ENCODE data around the gene MAGEC1. TPM values are rescaled to one million over a fixed set of nuclear protein-coding genes. Genes with fewer than 3 reads are reported as not detected.
"Not testable (repeated sequence)": the region's sequence is repeated elsewhere in the genome, so short reads cannot be mapped to it uniquely, and the experiment has no call there.

MAGEC1 gene
- total RNA-seq (not detected), polyA plus RNA-seq (not detected)
- long read RNA-seq, donor 1 = 0 reads
- long read RNA-seq, donor 2 = 0 reads

- Histone ChIP-seq H3K27me3 (ENCODE audit: control insufficient read depth in 1 of 2, insufficient read depth in 2 of 2, low read length in 1 of 2) (no peaks in the 10 kb centered on the region), H3K9me3 (ENCODE audit: control insufficient read depth, low read length) (no peaks in the 10 kb centered on the region), H3K4me1 (ENCODE audit: control insufficient read depth in 1 of 2, insufficient read depth in 2 of 2, low read length in 2 of 2) (no peaks in the 10 kb centered on the region), H3K4me3 (ENCODE audit: low read length in 2 of 2) (no peak within 1 kb of the TSS), H3K36me3 (ENCODE audit: control insufficient read depth in 1 of 2, insufficient read depth in 2 of 2, low read length in 1 of 2) (no peaks in the 10 kb centered on the region), H3K27ac (ENCODE audit: low read depth in 1 of 2, low read length in 2 of 2) (no peak within 1 kb of the TSS)
- ATAC-seq (ENCODE audit: low FRiP score) (no peak), DNase-seq (no peak)
- intact Hi-C loops (cut with DNase I) = no loop called here
- WGBS, 2 donors = 90 to 98% methylated on average over 24 to 25 of the region's 25 CpGs
These were observed at the start of gene MAGEC1 for GRCh38 chrX:141903400-141904155. TSS of gene MAGEC1 (plus strand) at chrX:141903894. CDS start at chrX:141905073, 1,179 bp downstream.

GRCh38 chrX:141857479-141857878 is 46.2 kb upstream of the MAGEC1 start:
- H3K4me3 ChIP-seq (ENCODE audit: low read length in 2 of 2) = no peak overlapping the region

DNA sequence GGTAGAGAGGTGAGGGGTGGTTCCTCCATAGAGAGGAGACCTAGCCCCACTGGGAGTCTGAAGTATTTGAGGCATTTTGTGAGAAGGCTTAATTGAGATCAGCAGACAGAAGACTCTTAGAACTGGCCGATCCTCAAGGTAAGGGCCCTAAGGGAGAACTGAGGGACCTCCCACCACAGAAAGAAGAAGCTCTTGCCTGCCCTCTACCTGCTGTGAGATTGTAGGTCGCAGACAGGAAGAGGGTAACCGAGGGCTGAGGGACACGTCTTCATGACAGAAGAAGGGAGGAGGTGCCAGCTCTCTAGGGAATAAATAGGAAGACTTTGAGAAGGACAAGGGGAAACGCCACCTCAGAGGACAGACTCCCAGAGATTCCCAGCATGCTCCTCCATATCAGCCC is 24.1 kb upstream of the MAGEC1 start:
- 51 to 79% methylated on average over 5 of the region's 5 CpGs for WGBS, 2 donors
- no peak for ATAC-seq (ENCODE audit: low FRiP score)
- intact Hi-C loops (cut with DNase I) = no loop called here

More at GRCh38 chrX:141857479-141857878, 46.2 kb upstream of the MAGEC1 start:
- 40 to 70% methylated on average over 3 of the region's 3 CpGs for WGBS, 2 donors
- DNase-seq (no peak), ATAC-seq (ENCODE audit: low FRiP score) (no peak)
- Histone ChIP-seq H3K27me3 (ENCODE audit: control insufficient read depth in 1 of 2, insufficient read depth in 2 of 2, low read length in 1 of 2) (no peaks in the 10 kb centered on the region), H3K27ac (ENCODE audit: low read depth in 1 of 2, low read length in 2 of 2) (no peak overlapping the region), H3K4me1 (ENCODE audit: control insufficient read depth in 1 of 2, insufficient read depth in 2 of 2, low read length in 2 of 2) (no peaks in the 10 kb centered on the region), H3K36me3 (ENCODE audit: control insufficient read depth in 1 of 2, insufficient read depth in 2 of 2, low read length in 1 of 2) (no peaks in the 10 kb centered on the region), H3K9me3 (ENCODE audit: control insufficient read depth, low read length) (no peaks in the 10 kb centered on the region)
- intact Hi-C loops (cut with DNase I) = no loop called here

GRCh38 chrX:141888811-141889210 is 14.9 kb upstream of the MAGEC1 start:
- H3K4me3 ChIP-seq (ENCODE audit: low read length in 2 of 2); H3K27ac ChIP-seq (ENCODE audit: low read depth in 1 of 2, low read length in 2 of 2); H3K4me1 ChIP-seq (ENCODE audit: control insufficient read depth in 1 of 2, insufficient read depth in 2 of 2, low read length in 2 of 2); H3K27me3 ChIP-seq (ENCODE audit: control insufficient read depth in 1 of 2, insufficient read depth in 2 of 2, low read length in 1 of 2); H3K36me3 ChIP-seq (ENCODE audit: control insufficient read depth in 1 of 2, insufficient read depth in 2 of 2, low read length in 1 of 2); ATAC-seq (ENCODE audit: low FRiP score); DNase-seq; H3K9me3 ChIP-seq (ENCODE audit: control insufficient read depth, low read length); intact Hi-C loops (cut with DNase I): not testable (repeated sequence)
- 62 to 82% methylated on average over 5 of the region's 5 CpGs for WGBS, 2 donors

More for the DNA sequence above, 24.1 kb upstream of the MAGEC1 start:
- H3K9me3 ChIP-seq (ENCODE audit: control insufficient read depth, low read length) = no peaks in the 10 kb centered on the region
- H3K4me3 ChIP-seq (ENCODE audit: low read length in 2 of 2) = no peak overlapping the region
- no peaks in the 10 kb centered on the region for H3K27me3 ChIP-seq (ENCODE audit: control insufficient read depth in 1 of 2, insufficient read depth in 2 of 2, low read length in 1 of 2)
- no peaks in the 10 kb centered on the region for H3K36me3 ChIP-seq (ENCODE audit: control insufficient read depth in 1 of 2, insufficient read depth in 2 of 2, low read length in 1 of 2)
- H3K27ac ChIP-seq (ENCODE audit: low read depth in 1 of 2, low read length in 2 of 2) = no peak overlapping the region
- no peak for DNase-seq
- no peaks in the 10 kb centered on the region for H3K4me1 ChIP-seq (ENCODE audit: control insufficient read depth in 1 of 2, insufficient read depth in 2 of 2, low read length in 2 of 2)

GRCh38 chrX:141894733-141895132 is 9.0 kb upstream of the MAGEC1 start:
- ATAC-seq (ENCODE audit: low FRiP score) = no peak
- no peaks in the 10 kb centered on the region for H3K4me1 ChIP-seq (ENCODE audit: control insufficient read depth in 1 of 2, insufficient read depth in 2 of 2, low read length in 2 of 2)
- WGBS, 2 donors = 75 to 95% methylated on average over 7 of the region's 7 CpGs

DNA sequence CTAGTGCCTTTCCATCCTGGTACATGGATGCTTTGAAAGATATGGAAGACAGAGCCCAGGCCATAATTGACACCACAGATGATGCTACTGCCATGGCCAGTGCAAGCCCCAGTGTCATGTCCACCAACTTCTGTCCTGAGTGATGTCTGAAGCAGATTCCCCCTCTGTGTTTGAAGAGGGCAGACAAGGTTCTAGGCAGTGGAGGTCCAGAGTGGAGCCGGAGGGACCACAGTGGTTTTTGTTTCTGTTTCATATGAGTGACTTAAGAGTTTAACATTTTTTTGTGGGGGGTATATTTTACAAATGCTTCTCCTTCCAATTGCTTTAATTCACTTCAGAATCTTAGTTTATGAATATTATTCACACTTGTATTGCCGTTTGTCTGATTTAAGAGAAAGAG is 6.0 kb upstream of the MAGEC1 start:
- intact Hi-C loops (cut with DNase I) = no loop called here
- ATAC-seq (ENCODE audit: low FRiP score) = no peak

More at GRCh38 chrX:141894733-141895132, 9.0 kb upstream of the MAGEC1 start:
- no peaks in the 10 kb centered on the region for H3K9me3 ChIP-seq (ENCODE audit: control insufficient read depth, low read length)
- H3K4me3 ChIP-seq (ENCODE audit: low read length in 2 of 2) = no peak overlapping the region
- H3K27ac ChIP-seq (ENCODE audit: low read depth in 1 of 2, low read length in 2 of 2) = no peak overlapping the region
- no peak for DNase-seq
- no peaks in the 10 kb centered on the region for H3K27me3 ChIP-seq (ENCODE audit: control insufficient read depth in 1 of 2, insufficient read depth in 2 of 2, low read length in 1 of 2)
- no peaks in the 10 kb centered on the region for H3K36me3 ChIP-seq (ENCODE audit: control insufficient read depth in 1 of 2, insufficient read depth in 2 of 2, low read length in 1 of 2)
- intact Hi-C loops (cut with DNase I) = no loop called here

DNA sequence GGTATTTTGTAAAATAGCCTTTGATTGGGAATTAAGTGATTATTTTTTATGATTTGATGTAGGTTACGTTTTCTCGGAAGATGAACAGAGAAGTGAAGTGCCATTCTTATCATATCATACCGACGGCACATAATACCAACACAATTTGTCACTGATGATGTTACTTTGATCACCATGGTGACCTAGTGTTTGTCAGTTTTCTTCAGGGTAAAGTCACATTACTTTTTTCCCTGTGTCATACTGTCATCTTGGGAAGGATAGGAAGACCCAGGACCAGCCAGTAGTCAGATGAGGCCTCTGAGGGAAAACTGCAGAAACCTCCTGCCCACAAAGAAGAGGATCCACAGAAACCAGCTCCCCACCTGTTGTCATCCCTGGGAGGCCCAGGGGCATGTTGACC is 1.3 kb upstream of the MAGEC1 start:
- intact Hi-C loops (cut with DNase I) = no loop called here
- Histone ChIP-seq H3K4me3 (ENCODE audit: low read length in 2 of 2) (no peak overlapping the region), H3K27me3 (ENCODE audit: control insufficient read depth in 1 of 2, insufficient read depth in 2 of 2, low read length in 1 of 2) (no peaks in the 10 kb centered on the region), H3K9me3 (ENCODE audit: control insufficient read depth, low read length) (no peaks in the 10 kb centered on the region), H3K4me1 (ENCODE audit: control insufficient read depth in 1 of 2, insufficient read depth in 2 of 2, low read length in 2 of 2) (no peaks in the 10 kb centered on the region), H3K27ac (ENCODE audit: low read depth in 1 of 2, low read length in 2 of 2) (no peak overlapping the region), H3K36me3 (ENCODE audit: control insufficient read depth in 1 of 2, insufficient read depth in 2 of 2, low read length in 1 of 2) (no peaks in the 10 kb centered on the region)
- WGBS, 2 donors = 56 to 88% methylated on average over 4 of the region's 4 CpGs
- DNase-seq = no peak
- no peak for ATAC-seq (ENCODE audit: low FRiP score)

More for the DNA sequence above, 6.0 kb upstream of the MAGEC1 start:
- DNase-seq = no peak
- 84 to 93% methylated on average over 2 of the region's 2 CpGs for WGBS, 2 donors
- Histone ChIP-seq H3K27ac (ENCODE audit: low read depth in 1 of 2, low read length in 2 of 2) (no peak overlapping the region), H3K27me3 (ENCODE audit: control insufficient read depth in 1 of 2, insufficient read depth in 2 of 2, low read length in 1 of 2) (no peaks in the 10 kb centered on the region), H3K4me3 (ENCODE audit: low read length in 2 of 2) (no peak overlapping the region), H3K4me1 (ENCODE audit: control insufficient read depth in 1 of 2, insufficient read depth in 2 of 2, low read length in 2 of 2) (no peaks in the 10 kb centered on the region), H3K36me3 (ENCODE audit: control insufficient read depth in 1 of 2, insufficient read depth in 2 of 2, low read length in 1 of 2) (no peaks in the 10 kb centered on the region), H3K9me3 (ENCODE audit: control insufficient read depth, low read length) (no peaks in the 10 kb centered on the region)

GRCh38 chrX:141904262-141904661 is 568 bp downstream of the MAGEC1 start:
- no peaks in the 10 kb centered on the region for H3K9me3 ChIP-seq (ENCODE audit: control insufficient read depth, low read length)
- WGBS, 2 donors = 83 to 94% methylated on average over 6 of the region's 6 CpGs
- no peak for ATAC-seq (ENCODE audit: low FRiP score)

GRCh38 chrX:141917801-141918200 is 14.1 kb downstream of the MAGEC1 start:
- Histone ChIP-seq H3K4me1 (ENCODE audit: control insufficient read depth in 1 of 2, insufficient read depth in 2 of 2, low read length in 2 of 2) (no peaks in the 10 kb centered on the region), H3K27me3 (ENCODE audit: control insufficient read depth in 1 of 2, insufficient read depth in 2 of 2, low read length in 1 of 2) (no peaks in the 10 kb centered on the region), H3K36me3 (ENCODE audit: control insufficient read depth in 1 of 2, insufficient read depth in 2 of 2, low read length in 1 of 2) (no peaks in the 10 kb centered on the region), H3K27ac (ENCODE audit: low read depth in 1 of 2, low read length in 2 of 2) (no peak overlapping the region), H3K9me3 (ENCODE audit: control insufficient read depth, low read length) (no peaks in the 10 kb centered on the region), H3K4me3 (ENCODE audit: low read length in 2 of 2) (no peak overlapping the region)
- no peak for DNase-seq
- intact Hi-C loops (cut with DNase I) = no loop called here
- ATAC-seq (ENCODE audit: low FRiP score) = no peak
- WGBS, 2 donors = 58 to 90% methylated on average over 3 of the region's 3 CpGs

More at GRCh38 chrX:141904262-141904661, 568 bp downstream of the MAGEC1 start:
- Histone ChIP-seq H3K27me3 (ENCODE audit: control insufficient read depth in 1 of 2, insufficient read depth in 2 of 2, low read length in 1 of 2) (no peaks in the 10 kb centered on the region), H3K36me3 (ENCODE audit: control insufficient read depth in 1 of 2, insufficient read depth in 2 of 2, low read length in 1 of 2) (no peaks in the 10 kb centered on the region), H3K4me1 (ENCODE audit: control insufficient read depth in 1 of 2, insufficient read depth in 2 of 2, low read length in 2 of 2) (no peaks in the 10 kb centered on the region), H3K27ac (ENCODE audit: low read depth in 1 of 2, low read length in 2 of 2) (no peak overlapping the region), H3K4me3 (ENCODE audit: low read length in 2 of 2) (no peak overlapping the region)
- no peak for DNase-seq
- intact Hi-C loops (cut with DNase I) = no loop called here

Data from aorta (tissue), 5 donors.